ENCODE data around the gene HIRA.

HIRA gene

GRCh38 chr22:19385221-19385906 is 46.2 kb downstream of the HIRA start:
- DNase-seq (ENCODE audit: low read depth) = no peak
- H3K4me3 ChIP-seq (ENCODE audit: low read depth, low read length) = no peak overlapping the region
- TF ChIP-seq CTCF (IDR thresholded peaks at IDR 0.05; ENCODE audit: low read depth, low read length, missing control alignments) = no peak

GRCh38 chr22:19383292-19383691 is 48.2 kb downstream of the HIRA start:
- no peak for TF ChIP-seq CTCF (IDR thresholded peaks at IDR 0.05; ENCODE audit: low read depth, low read length, missing control alignments)
- no peak overlapping the region for H3K4me3 ChIP-seq (ENCODE audit: low read depth, low read length)
- DNase-seq (ENCODE audit: low read depth) = no peak

- no peak overlapping the region for H3K4me3 ChIP-seq (ENCODE audit: low read depth, low read length)
- no peak for TF ChIP-seq CTCF (IDR thresholded peaks at IDR 0.05; ENCODE audit: low read depth, low read length, missing control alignments)
- no peak for DNase-seq (ENCODE audit: low read depth)
Observed at GRCh38 chr22:19382240-19382639, 49.3 kb downstream of the HIRA start.

GRCh38 chr22:19378344-19378674 is 53.2 kb downstream of the HIRA start:
- no peak for TF ChIP-seq CTCF (IDR thresholded peaks at IDR 0.05; ENCODE audit: low read depth, low read length, missing control alignments)
- H3K4me3 ChIP-seq (ENCODE audit: low read depth, low read length) = no peak overlapping the region
- no peak for DNase-seq (ENCODE audit: low read depth)

GRCh38 chr22:19377565-19378343 is 53.8 kb downstream of the HIRA start:
- TF ChIP-seq CTCF (IDR thresholded peaks at IDR 0.05; ENCODE audit: low read depth, low read length, missing control alignments) = no peak
- DNase-seq (ENCODE audit: low read depth) = no peak
- no peak overlapping the region for H3K4me3 ChIP-seq (ENCODE audit: low read depth, low read length)

GRCh38 chr22:19376971-19377370 is 54.6 kb downstream of the HIRA start:
- no peak for TF ChIP-seq CTCF (IDR thresholded peaks at IDR 0.05; ENCODE audit: low read depth, low read length, missing control alignments)
- H3K4me3 ChIP-seq (ENCODE audit: low read depth, low read length) = no peak overlapping the region
- DNase-seq (ENCODE audit: low read depth) = no peak

- no peak for TF ChIP-seq CTCF (IDR thresholded peaks at IDR 0.05; ENCODE audit: low read depth, low read length, missing control alignments)
- no peak for DNase-seq (ENCODE audit: low read depth)
- no peak overlapping the region for H3K4me3 ChIP-seq (ENCODE audit: low read depth, low read length)
Observed at GRCh38 chr22:19376247-19376646, 55.3 kb downstream of the HIRA start.
